ENCODE results near the gene PIGV.

PIGV gene

DNA sequence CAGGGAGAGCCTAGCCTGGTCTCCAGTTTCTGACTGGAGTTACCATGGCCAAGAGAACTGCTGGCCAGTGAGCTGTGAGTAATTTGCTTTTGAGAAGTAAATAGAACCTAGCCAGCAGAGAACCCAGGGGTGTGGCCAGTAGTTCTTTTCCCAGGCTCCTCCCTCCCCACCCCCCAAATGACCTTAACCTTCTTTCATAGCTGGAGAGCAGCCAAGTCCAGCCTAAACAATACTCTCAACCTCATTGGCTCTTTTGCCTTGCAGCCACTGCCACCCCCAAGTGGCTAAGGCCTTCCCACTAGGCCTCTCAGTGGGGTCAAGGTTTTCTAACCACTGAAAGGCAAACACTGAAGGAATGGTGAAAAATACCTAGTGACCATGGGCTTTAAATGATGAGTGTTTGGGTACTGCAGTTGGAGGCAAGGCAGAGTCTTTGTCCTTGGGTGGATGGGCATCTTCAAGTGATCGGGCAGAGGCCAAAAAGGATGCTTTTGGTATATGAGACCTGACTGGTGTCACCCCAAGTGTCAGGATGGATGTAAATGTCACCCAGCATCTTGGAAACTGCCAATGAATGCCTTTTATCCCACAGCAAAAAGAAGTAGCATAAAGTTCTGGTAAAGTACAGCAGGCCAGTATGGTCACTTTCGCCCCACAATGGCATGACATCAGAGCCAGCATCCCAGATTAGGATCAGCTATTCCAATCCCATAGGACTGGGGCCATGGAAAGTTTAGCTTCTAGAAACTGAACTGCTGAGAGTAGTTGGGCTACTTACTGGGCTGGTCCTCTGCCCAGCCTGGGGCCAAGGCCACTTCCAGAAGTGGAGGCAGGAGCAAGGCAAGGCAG lies 3.5 kb upstream of the PIGV start:
- Histone ChIP-seq H2BK120ac (ENCODE audit: low read depth, low read length) (no peak overlapping the region), H3K4me2 (ENCODE audit: low read length) (no peak overlapping the region), H2AK5ac (ENCODE audit: low read length) (no peak overlapping the region), H4K5ac (ENCODE audit: low read length) (no peak overlapping the region), H2BK15ac (replicated peaks; ENCODE audit: low read depth) (no peak overlapping the region), H4K8ac (ENCODE audit: low read depth, low read length) (no peak overlapping the region), H3K79me1 (ENCODE audit: low read length) (peaks cover 12% of the 10 kb centered on the region), H3K23ac (ENCODE audit: low read length) (no peak overlapping the region), H3K4me3 (ENCODE audit: low read length) (no peak overlapping the region), H3K9ac (ENCODE audit: low read length) (no peak overlapping the region), H3K36me3 (ENCODE audit: control insufficient read depth, insufficient read depth, low read length) (peaks cover 16% of the 10 kb centered on the region), H3K4ac (ENCODE audit: low read depth, low read length) (no peak overlapping the region), H3K4me1 (ENCODE audit: control insufficient read depth, low read depth, low read length) (peaks cover 16% of the 10 kb centered on the region), H3K27me3 (ENCODE audit: insufficient read depth, low read length, poor library complexity) (no peaks in the 10 kb centered on the region), H3K56ac (ENCODE audit: low read length) (no peak overlapping the region), H3K18ac (ENCODE audit: low read length) (no peak overlapping the region), H3K79me2 (ENCODE audit: control insufficient read depth, insufficient read depth, low read length) (no peaks in the 10 kb centered on the region), H2BK5ac (ENCODE audit: low read length) (no peak overlapping the region), H3K27ac (ENCODE audit: low read depth, low read length) (no peak overlapping the region)
- peak; percentile 31 for DNase-seq
- no CpG with 5 or more reads among the region's 2 CpGs for WGBS (ENCODE audit: extremely low coverage, insufficient coverage, low lambda C conversion rate)

DNA sequence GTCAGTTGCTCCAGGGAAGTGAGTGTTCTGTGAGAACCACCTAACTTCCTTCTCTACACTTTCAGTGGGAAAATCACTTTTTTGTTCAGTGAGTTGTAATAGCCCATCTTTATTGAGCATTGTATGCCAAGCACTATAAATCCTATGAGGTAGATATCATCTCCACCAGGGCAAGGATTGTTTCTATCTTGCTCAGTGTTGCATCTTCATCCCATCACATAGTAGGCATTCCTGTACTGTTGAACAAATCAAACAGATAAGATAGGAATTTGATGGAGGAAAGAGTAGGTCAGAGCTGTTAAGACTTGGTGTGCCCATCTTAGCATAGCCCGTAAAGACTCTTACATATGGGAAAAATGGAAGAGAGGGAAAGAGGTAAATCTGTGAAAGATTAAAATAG lies 2.9 kb upstream of the PIGV start:
- DNase-seq: peak; percentile 34
- Histone ChIP-seq H4K5ac (ENCODE audit: low read length) (no peak overlapping the region), H3K4me1 (ENCODE audit: control insufficient read depth, low read depth, low read length) (peaks cover 16% of the 10 kb centered on the region), H3K27ac (ENCODE audit: low read depth, low read length) (no peak overlapping the region), H3K23ac (ENCODE audit: low read length) (no peak overlapping the region), H3K27me3 (ENCODE audit: insufficient read depth, low read length, poor library complexity) (no peaks in the 10 kb centered on the region), H2BK120ac (ENCODE audit: low read depth, low read length) (no peak overlapping the region), H3K4me2 (ENCODE audit: low read length) (no peak overlapping the region), H3K4ac (ENCODE audit: low read depth, low read length) (no peak overlapping the region), H3K18ac (ENCODE audit: low read length) (no peak overlapping the region), H2BK5ac (ENCODE audit: low read length) (no peak overlapping the region), H3K36me3 (ENCODE audit: control insufficient read depth, insufficient read depth, low read length) (peaks cover 11% of the 10 kb centered on the region), H3K79me2 (ENCODE audit: control insufficient read depth, insufficient read depth, low read length) (no peaks in the 10 kb centered on the region), H2BK15ac (replicated peaks; ENCODE audit: low read depth) (no peak overlapping the region), H3K56ac (ENCODE audit: low read length) (no peak overlapping the region), H3K4me3 (ENCODE audit: low read length) (no peak overlapping the region), H4K8ac (ENCODE audit: low read depth, low read length) (no peak overlapping the region), H2AK5ac (ENCODE audit: low read length) (no peak overlapping the region), H3K9ac (ENCODE audit: low read length) (no peak overlapping the region), H3K79me1 (ENCODE audit: low read length) (peaks cover 12% of the 10 kb centered on the region)
- no CpG with 5 or more reads among the region's 1 CpG for WGBS (ENCODE audit: extremely low coverage, insufficient coverage, low lambda C conversion rate)

DNA sequence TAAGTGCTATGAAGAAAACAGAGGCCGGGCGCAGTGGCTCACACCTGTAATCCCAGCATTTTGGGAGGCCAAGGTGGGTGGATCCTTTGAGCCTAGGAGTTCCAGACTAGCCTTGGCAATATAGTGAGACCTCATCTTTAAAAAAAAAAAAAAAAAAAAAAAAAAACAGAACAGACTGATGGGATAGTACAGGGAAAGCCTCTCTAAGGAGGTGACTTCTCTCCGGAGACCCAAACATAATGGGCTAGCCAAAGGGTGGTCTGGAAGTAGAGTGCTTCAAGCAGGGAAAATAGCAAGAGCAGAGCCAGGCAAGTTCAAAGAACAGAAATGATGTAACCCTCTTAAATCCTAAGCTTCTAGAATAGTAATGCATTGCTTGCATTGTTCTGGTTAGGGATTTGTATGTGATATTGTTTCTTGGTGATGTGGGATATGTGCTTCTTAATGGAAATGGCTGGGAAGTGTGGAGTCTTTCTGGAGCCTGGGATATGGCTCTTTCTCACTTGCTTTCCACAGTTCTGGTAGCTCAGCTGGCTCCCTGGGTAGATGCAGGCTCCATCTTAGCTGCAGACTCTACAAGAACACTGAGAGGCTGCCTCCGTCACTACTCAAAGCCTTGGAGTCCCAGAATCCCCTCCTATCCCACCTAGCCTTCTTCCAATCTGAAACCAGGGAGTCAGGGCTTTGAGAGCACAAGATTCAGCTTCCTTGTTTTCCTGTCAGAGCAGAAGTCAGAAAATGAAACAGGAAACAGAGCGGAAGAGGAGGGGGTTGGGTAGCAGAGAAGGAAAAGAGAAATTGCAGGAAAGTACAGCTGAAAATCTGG lies 1.9 kb upstream of the PIGV start:
- peak overlapping the region; percentile 54 for H3K9ac ChIP-seq (ENCODE audit: low read length)
- peak overlapping the region; percentile 73 for H2AK5ac ChIP-seq (ENCODE audit: low read length)
- no peak overlapping the region for H3K23ac ChIP-seq (ENCODE audit: low read length)
- peak; percentile 35 for DNase-seq
- no peak overlapping the region for H4K5ac ChIP-seq (ENCODE audit: low read length)
- no peaks in the 10 kb centered on the region for H3K79me2 ChIP-seq (ENCODE audit: control insufficient read depth, insufficient read depth, low read length)
- peak overlapping the region; percentile 79 for H3K56ac ChIP-seq (ENCODE audit: low read length)
- no peak overlapping the region for H3K4ac ChIP-seq (ENCODE audit: low read depth, low read length)
- peak overlapping the region; percentile 92 for H3K27ac ChIP-seq (ENCODE audit: low read depth, low read length)
- H3K79me1 ChIP-seq (ENCODE audit: low read length): peaks cover 4% of the 10 kb centered on the region
- no peak overlapping the region for H4K8ac ChIP-seq (ENCODE audit: low read depth, low read length)
- H3K4me3 ChIP-seq (ENCODE audit: low read length): no peak overlapping the region
- peak overlapping the region; percentile 25 for H3K18ac ChIP-seq (ENCODE audit: low read length)
- H3K4me2 ChIP-seq (ENCODE audit: low read length): no peak overlapping the region
- H3K4me1 ChIP-seq (ENCODE audit: control insufficient read depth, low read depth, low read length): peaks cover 16% of the 10 kb centered on the region
- H3K36me3 ChIP-seq (ENCODE audit: control insufficient read depth, insufficient read depth, low read length): peaks cover 2% of the 10 kb centered on the region
- WGBS (ENCODE audit: extremely low coverage, insufficient coverage, low lambda C conversion rate): no CpG with 5 or more reads among the region's 5 CpGs
- H2BK15ac ChIP-seq (replicated peaks; ENCODE audit: low read depth): no peak overlapping the region
- peak overlapping the region; percentile 51 for H2BK5ac ChIP-seq (ENCODE audit: low read length)
- H3K27me3 ChIP-seq (ENCODE audit: insufficient read depth, low read length, poor library complexity): no peaks in the 10 kb centered on the region
- no peak overlapping the region for H2BK120ac ChIP-seq (ENCODE audit: low read depth, low read length)

DNA sequence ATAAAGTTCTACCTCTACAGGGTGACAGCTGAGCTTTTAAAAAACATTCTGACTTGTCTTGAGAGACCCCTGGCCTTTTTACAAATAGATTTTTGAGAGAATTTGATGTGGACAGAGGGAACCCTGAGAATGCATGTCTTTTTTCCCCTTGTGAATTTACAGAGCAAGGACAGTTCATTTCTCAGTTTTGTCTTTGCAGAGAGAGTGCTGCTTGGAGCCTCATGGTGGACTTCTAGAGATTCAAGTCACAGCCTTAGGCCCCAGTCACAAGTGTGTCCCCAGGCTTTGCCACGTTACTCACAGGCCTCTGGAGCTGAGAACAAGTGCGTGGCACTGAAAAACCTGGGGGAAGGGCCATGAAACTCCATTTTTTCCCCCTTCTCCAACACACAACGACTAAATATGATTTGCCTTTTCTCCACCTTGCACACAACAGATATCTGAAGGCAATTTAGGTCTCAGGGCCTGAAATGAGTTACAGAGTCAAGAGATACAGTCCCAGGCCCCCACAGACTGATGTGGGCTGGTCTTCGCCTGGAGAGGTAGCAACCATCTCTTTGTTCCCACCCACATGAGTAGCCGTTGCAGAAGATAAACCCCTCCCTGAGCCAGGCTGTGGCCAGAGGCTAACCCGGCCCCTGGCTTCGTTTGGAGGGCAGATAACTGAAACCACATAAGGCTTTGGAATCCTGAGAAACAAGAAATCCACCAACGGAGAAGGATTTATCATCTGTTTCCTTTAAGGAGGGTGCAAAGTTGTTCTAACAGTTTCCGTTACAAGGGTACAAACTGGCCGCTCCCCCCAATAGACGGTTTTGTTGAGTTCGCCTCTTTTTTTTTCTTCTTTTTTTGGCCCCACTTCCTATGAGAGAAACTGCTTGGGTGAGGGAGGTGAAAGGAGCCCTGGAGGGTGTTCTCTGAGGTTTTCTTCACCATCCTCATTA lies 1.0 kb upstream of the PIGV start:
- Histone ChIP-seq H2BK120ac (ENCODE audit: low read depth, low read length) (peak overlapping the region; percentile 8), H3K4me2 (ENCODE audit: low read length) (peak overlapping the region; percentile 84), H4K8ac (ENCODE audit: low read depth, low read length) (peak overlapping the region; percentile 30), H3K23ac (ENCODE audit: low read length) (no peak overlapping the region), H3K9ac (ENCODE audit: low read length) (peak overlapping the region; percentile 84), H3K4me3 (ENCODE audit: low read length) (no peak overlapping the region), H3K4ac (ENCODE audit: low read depth, low read length) (peak overlapping the region; percentile 46), H2BK5ac (ENCODE audit: low read length) (peak overlapping the region; percentile 90), H3K79me2 (ENCODE audit: control insufficient read depth, insufficient read depth, low read length) (no peaks in the 10 kb centered on the region), H3K36me3 (ENCODE audit: control insufficient read depth, insufficient read depth, low read length) (no peaks in the 10 kb centered on the region), H4K5ac (ENCODE audit: low read length) (peak overlapping the region; percentile 96), H3K18ac (ENCODE audit: low read length) (peak overlapping the region; percentile 75), H3K4me1 (ENCODE audit: control insufficient read depth, low read depth, low read length) (peaks cover 16% of the 10 kb centered on the region), H3K79me1 (ENCODE audit: low read length) (peaks cover 2% of the 10 kb centered on the region), H2AK5ac (ENCODE audit: low read length) (peak overlapping the region; percentile 81), H3K27me3 (ENCODE audit: insufficient read depth, low read length, poor library complexity) (no peaks in the 10 kb centered on the region), H3K56ac (ENCODE audit: low read length) (peak overlapping the region; percentile 94), H2BK15ac (replicated peaks; ENCODE audit: low read depth) (no peak overlapping the region), H3K27ac (ENCODE audit: low read depth, low read length) (peak overlapping the region; percentile 96)
- no CpG with 5 or more reads among the region's 12 CpGs for WGBS (ENCODE audit: extremely low coverage, insufficient coverage, low lambda C conversion rate)
- DNase-seq: peak; percentile 89

- Histone ChIP-seq H3K18ac (ENCODE audit: low read length) (peak overlapping the region; percentile 75), H2BK5ac (ENCODE audit: low read length) (peak overlapping the region; percentile 90), H3K27ac (ENCODE audit: low read depth, low read length) (peak overlapping the region; percentile 96), H4K5ac (ENCODE audit: low read length) (peak overlapping the region; percentile 96), H2BK120ac (ENCODE audit: low read depth, low read length) (peak overlapping the region; percentile 8), H3K4me3 (ENCODE audit: low read length) (peak overlapping the region; percentile 54), H2AK5ac (ENCODE audit: low read length) (peak overlapping the region; percentile 81), H3K79me2 (ENCODE audit: control insufficient read depth, insufficient read depth, low read length) (no peaks in the 10 kb centered on the region), H3K4ac (ENCODE audit: low read depth, low read length) (peak overlapping the region; percentile 46), H3K36me3 (ENCODE audit: control insufficient read depth, insufficient read depth, low read length) (no peaks in the 10 kb centered on the region), H3K56ac (ENCODE audit: low read length) (peak overlapping the region; percentile 94), H3K23ac (ENCODE audit: low read length) (peak overlapping the region; percentile 48), H2BK15ac (replicated peaks; ENCODE audit: low read depth) (no peak overlapping the region), H3K9ac (ENCODE audit: low read length) (peak overlapping the region; percentile 84), H3K79me1 (ENCODE audit: low read length) (peaks cover 2% of the 10 kb centered on the region), H3K4me1 (ENCODE audit: control insufficient read depth, low read depth, low read length) (peaks cover 16% of the 10 kb centered on the region), H3K4me2 (ENCODE audit: low read length) (peak overlapping the region; percentile 84), H3K27me3 (ENCODE audit: insufficient read depth, low read length, poor library complexity) (no peaks in the 10 kb centered on the region), H4K8ac (ENCODE audit: low read depth, low read length) (peak overlapping the region; percentile 30)
- no peak for DNase-seq
- WGBS (ENCODE audit: extremely low coverage, insufficient coverage, low lambda C conversion rate): no CpG with 5 or more reads among the region's 11 CpGs
Observed at GRCh38 chr1:26787381-26787705, 407 bp upstream of the PIGV start.
